Rectal smooth muscle tissue (tissue), 1 donor: ENCODE data around the gene COQ2.
"Not testable (repeated sequence)": the region's sequence is repeated elsewhere in the genome, so short reads cannot be mapped to it uniquely, and the experiment has no call there.

ENCODE experiments used
- H3K27ac ChIP-seq: one replicate; pipeline ENCODE4 v1.7.0; 2013; ENCODE audit warnings: low read depth, low read length, inconsistent platforms
- H3K27me3 ChIP-seq: one replicate; pipeline ENCODE4 v1.7.0; 2013; ENCODE audit warnings: low read length; ENCODE audit not compliant: control insufficient read depth, insufficient read depth
- H3K36me3 ChIP-seq: one replicate; pipeline ENCODE4 v1.7.0; 2013; ENCODE audit warnings: low read length; ENCODE audit not compliant: control insufficient read depth, insufficient read depth
- H3K4me1 ChIP-seq: one replicate; pipeline ENCODE4 v1.7.0; 2013; ENCODE audit warnings: low read length; ENCODE audit not compliant: control insufficient read depth, insufficient read depth
- H3K4me3 ChIP-seq: one replicate; pipeline ENCODE4 v1.7.0; 2013; ENCODE audit warnings: low read length
- H3K9ac ChIP-seq: one replicate; pipeline ENCODE4 v1.7.0; 2013; ENCODE audit warnings: low read length

COQ2 gene

DNA sequence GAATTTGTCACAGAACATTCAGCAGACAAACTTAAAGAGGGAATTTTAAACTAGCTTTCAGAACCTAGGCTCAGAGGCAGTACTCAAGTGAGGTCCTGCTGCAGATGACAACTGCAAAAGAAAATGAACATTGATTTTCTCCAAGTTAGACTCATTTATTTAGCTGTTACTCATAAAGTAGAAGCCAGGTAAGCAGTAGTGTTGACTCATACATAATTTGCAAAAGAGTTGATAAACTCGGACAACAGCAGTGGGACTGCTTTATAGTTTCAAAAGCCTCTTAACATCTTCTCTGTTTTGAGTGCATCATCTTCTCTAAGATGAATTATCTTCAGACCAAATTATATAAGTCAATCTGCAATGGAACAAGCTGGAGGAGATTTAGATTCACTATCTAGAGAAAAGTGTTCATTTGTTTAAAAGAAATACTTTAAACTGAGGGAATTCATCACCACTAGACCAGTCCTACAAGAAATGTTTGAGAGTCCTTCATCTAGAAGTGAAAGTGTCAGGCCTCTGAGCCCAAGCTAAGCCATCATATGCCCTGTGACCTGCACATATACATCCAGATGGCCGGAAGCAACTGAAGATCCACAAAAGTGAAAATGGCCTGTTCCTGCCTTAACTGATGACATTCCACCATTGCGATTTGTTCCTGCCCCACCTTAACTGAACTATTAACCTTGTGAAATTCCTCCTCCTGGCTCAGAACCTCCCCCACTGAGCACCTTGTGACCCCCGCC, 49.5 kb downstream of the COQ2 start:
- no peak overlapping the region for H3K27ac ChIP-seq
- no peak overlapping the region for H3K4me3 ChIP-seq
- no peak overlapping the region for H3K9ac ChIP-seq
- no peaks in the 10 kb centered on the region for H3K27me3 ChIP-seq
- no peaks in the 10 kb centered on the region for H3K36me3 ChIP-seq
- no peaks in the 10 kb centered on the region for H3K4me1 ChIP-seq

DNA sequence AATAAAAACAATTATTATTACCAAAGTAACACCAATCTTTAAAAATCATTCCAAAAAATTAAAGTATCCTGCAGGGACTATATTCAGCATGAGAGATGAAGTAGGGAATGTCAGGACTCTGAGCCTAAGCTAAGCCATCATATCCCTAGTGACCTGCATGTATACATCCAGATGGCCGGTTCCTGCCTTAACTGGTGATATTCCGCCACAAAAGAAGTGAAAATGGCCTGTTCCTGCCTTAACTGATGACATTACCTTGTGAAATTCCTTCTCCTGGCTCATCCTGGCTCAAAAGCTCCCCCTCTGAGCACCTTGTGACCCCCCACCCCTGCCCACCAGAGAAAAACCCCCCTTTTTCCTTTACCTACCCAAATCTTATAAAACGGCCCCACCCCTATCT, 50.2 kb downstream of the COQ2 start:
- H3K27ac ChIP-seq, H3K36me3 ChIP-seq, H3K9ac ChIP-seq, H3K27me3 ChIP-seq, H3K4me1 ChIP-seq, H3K4me3 ChIP-seq: not testable (repeated sequence)

DNA sequence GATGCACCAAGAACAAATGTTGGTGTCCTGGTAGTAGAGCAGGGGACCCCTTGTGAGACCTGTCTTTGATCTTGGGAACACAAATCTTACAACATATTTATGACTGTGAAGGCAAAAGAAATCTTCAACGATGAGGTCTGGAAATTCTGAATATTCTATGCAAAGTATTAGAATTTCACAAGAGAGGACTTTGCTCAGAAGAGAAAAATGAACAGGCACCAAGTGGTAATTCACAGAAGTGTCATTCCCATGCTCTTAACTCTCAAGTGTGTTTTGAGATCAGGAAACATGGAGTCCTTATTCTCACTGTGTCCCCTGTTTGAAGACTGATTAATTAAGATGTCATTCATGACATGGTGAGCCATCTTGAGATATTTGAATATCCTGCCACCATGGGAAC, 52.5 kb downstream of the COQ2 start:
- Histone ChIP-seq H3K4me3 (no peak overlapping the region), H3K4me1 (no peaks in the 10 kb centered on the region), H3K27ac (no peak overlapping the region), H3K27me3 (no peaks in the 10 kb centered on the region), H3K36me3 (no peaks in the 10 kb centered on the region), H3K9ac (no peak overlapping the region)

DNA sequence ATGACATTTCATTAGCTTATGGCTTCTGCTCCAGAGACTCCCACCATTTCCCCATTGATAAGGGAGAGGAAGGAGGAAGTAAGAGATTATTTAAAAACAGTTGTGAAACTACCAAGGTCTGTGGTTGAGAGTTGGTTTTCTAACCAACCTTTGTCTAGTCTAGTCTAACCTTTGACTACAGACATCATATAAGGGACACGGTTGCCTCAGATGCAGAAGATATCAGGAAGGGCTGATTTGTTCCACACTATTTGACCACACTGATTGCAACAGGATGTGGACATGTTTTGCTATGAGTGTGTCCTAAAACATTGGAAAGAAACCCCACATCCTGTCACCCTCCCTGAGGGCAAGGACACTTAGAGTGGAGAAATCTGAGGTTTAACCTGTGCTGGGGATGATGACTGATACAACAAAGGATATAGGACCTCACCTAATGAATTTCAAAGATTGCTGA, 53.0 kb downstream of the COQ2 start:
- H3K27me3 ChIP-seq = no peaks in the 10 kb centered on the region
- H3K4me3 ChIP-seq = no peak overlapping the region
- H3K27ac ChIP-seq = no peak overlapping the region
- no peaks in the 10 kb centered on the region for H3K4me1 ChIP-seq
- no peaks in the 10 kb centered on the region for H3K36me3 ChIP-seq
- no peak overlapping the region for H3K9ac ChIP-seq

DNA sequence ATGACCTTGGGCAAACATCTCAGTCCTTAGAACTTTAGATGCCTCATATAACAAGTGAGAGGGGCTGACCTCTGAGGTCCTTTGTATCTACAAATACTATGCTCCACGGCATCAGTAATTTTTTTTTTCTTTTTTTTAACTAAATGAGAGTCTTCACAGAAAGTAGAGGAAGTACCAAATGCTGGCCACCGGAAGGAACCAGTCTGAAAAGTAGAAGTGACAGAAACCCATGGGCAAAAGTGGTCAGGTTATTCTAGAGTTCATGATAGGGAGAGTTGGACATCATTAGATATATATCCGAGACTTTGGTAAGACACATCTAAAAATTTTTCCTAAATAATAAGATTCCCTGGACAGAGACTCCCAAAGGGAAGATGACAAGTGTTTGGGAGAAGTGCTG, 53.7 kb downstream of the COQ2 start:
- H3K4me3 ChIP-seq = no peak overlapping the region
- no peaks in the 10 kb centered on the region for H3K4me1 ChIP-seq
- H3K27me3 ChIP-seq = no peaks in the 10 kb centered on the region
- no peak overlapping the region for H3K27ac ChIP-seq
- no peak overlapping the region for H3K9ac ChIP-seq
- H3K36me3 ChIP-seq = no peaks in the 10 kb centered on the region

DNA sequence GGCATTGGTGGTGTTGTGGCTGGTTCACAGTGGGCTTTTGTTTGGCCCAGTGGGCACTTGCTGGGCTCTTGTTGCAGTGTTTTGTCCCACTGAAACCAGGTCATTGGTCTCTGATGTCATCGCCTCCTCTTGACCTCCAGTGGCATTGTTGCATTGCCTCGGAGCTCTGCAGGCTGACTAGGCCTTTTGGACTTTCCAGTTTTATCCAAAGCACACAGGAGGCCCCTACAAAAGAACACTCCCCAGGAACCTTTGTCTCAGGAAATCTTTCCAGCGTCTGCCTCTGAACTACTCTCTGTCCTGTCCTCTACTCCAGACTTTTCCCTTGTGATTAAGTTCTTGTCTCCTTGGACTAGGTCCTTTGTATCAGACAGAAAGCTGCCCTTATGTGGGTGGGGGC, 54.8 kb downstream of the COQ2 start:
- H3K27me3 ChIP-seq = no peaks in the 10 kb centered on the region
- no peak overlapping the region for H3K4me3 ChIP-seq
- no peak overlapping the region for H3K9ac ChIP-seq
- no peaks in the 10 kb centered on the region for H3K36me3 ChIP-seq
- no peak overlapping the region for H3K27ac ChIP-seq
- H3K4me1 ChIP-seq = no peaks in the 10 kb centered on the region

DNA sequence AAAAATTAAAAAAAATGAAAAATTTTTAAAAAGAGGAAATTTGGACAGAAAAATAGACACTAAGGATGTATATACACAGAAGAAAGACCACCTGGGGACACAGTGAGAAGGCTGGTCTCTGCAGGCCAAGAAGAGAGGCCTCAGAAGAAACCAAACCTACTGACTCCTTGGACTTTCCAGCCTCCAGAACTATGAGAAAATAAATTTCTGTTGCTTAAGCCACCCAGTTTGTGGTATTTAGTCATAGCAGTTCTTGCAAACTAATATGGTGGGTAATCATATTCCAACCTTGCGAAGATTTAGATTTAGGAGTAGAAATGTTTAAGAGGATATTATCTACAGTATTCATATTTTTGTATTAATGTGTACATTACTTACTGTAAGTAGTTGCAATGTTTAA, 56.4 kb downstream of the COQ2 start:
- no peaks in the 10 kb centered on the region for H3K36me3 ChIP-seq

DNA sequence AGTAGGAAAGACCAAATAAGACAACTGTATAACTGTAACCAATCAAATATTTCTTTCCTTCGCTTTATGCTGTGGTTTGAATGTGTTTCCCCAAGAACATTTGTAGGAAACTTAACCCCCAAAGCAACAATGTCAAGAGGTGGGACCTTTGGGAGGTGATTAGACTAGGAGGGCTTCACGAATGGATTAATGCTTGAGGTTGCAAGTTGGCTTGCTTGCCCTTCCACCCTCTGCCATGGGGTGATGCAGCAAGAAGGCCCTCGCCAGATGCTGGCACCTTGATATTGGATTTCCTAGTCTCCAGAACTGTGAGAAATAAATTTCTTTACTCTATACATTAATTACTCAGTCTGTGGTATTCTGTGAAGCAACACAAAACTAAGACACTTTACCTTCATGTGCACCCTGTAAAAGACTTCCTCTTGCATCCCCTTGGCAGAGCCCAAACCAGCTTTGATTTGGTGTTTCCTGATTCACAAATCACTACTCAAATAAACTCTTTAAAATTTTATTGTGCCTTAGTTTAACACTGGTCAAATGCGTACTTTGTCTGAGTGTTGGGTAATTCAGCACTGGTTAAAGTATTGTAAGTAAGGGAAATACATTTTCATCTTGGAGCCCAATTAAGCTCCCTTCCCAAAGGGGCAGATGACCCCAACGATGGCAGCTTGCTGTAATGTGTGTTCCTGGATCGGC, 59.9 kb downstream of the COQ2 start:
- Histone ChIP-seq H3K4me3 (no peak overlapping the region), H3K4me1 (no peaks in the 10 kb centered on the region), H3K9ac (no peak overlapping the region), H3K27me3 (no peaks in the 10 kb centered on the region), H3K36me3 (no peaks in the 10 kb centered on the region), H3K27ac (no peak overlapping the region)

More for the DNA sequence above, 56.4 kb downstream of the COQ2 start:
- H3K4me3 ChIP-seq = no peak overlapping the region
- H3K27ac ChIP-seq = no peak overlapping the region
- H3K4me1 ChIP-seq = no peaks in the 10 kb centered on the region
- H3K27me3 ChIP-seq = no peaks in the 10 kb centered on the region
- H3K9ac ChIP-seq = no peak overlapping the region

DNA sequence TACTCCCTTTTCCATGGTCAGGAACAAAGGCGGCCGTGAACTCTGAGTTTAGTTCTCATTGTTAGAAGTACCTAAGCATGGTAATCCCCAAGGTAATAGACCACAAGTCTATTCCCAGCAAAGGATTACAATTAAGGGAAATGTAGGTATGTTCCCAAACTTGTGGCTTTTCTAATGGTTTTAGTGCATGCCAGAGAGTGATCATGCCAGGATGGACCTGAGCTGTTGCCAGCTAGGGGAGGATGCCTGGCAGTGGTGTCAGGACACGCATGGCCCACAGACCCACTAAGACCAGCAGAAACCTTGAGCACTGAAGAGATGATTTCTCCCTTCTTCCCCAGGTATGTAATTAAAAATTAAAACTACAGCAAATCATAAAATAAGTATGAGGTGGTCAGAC, 60.8 kb downstream of the COQ2 start:
- no peaks in the 10 kb centered on the region for H3K4me1 ChIP-seq
- no peaks in the 10 kb centered on the region for H3K27me3 ChIP-seq
- H3K36me3 ChIP-seq = no peaks in the 10 kb centered on the region
- H3K4me3 ChIP-seq = no peak overlapping the region
- no peak overlapping the region for H3K9ac ChIP-seq
- no peak overlapping the region for H3K27ac ChIP-seq

DNA sequence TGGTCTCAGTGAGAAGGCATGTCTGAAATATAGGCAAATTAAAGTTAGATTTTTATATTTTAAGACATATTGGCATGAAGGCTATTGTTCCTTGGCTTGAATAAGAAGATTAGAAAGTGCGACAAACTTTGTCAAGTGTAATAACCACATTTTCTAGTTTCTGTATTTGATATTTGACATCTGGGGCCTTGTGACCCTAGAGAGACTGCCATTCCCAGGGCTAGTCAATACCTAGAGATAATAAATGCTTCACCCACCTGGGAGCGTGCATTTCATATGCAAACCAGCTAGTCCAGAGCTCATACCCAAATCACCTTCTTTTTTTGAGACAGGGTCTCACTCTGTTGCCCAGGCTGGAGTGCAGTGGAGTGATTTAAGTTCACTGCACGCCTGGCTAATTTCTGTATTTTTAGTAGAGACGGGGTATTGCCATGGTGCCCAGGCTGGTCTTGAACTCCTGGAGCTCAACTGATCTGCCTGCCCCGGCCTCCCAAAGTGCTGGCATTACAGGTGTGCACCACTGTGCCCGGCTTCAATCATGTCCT, 62.6 kb downstream of the COQ2 start:
- no peak overlapping the region for H3K4me3 ChIP-seq
- no peak overlapping the region for H3K27ac ChIP-seq
- no peaks in the 10 kb centered on the region for H3K36me3 ChIP-seq
- no peak overlapping the region for H3K9ac ChIP-seq
- no peaks in the 10 kb centered on the region for H3K27me3 ChIP-seq
- no peaks in the 10 kb centered on the region for H3K4me1 ChIP-seq

DNA sequence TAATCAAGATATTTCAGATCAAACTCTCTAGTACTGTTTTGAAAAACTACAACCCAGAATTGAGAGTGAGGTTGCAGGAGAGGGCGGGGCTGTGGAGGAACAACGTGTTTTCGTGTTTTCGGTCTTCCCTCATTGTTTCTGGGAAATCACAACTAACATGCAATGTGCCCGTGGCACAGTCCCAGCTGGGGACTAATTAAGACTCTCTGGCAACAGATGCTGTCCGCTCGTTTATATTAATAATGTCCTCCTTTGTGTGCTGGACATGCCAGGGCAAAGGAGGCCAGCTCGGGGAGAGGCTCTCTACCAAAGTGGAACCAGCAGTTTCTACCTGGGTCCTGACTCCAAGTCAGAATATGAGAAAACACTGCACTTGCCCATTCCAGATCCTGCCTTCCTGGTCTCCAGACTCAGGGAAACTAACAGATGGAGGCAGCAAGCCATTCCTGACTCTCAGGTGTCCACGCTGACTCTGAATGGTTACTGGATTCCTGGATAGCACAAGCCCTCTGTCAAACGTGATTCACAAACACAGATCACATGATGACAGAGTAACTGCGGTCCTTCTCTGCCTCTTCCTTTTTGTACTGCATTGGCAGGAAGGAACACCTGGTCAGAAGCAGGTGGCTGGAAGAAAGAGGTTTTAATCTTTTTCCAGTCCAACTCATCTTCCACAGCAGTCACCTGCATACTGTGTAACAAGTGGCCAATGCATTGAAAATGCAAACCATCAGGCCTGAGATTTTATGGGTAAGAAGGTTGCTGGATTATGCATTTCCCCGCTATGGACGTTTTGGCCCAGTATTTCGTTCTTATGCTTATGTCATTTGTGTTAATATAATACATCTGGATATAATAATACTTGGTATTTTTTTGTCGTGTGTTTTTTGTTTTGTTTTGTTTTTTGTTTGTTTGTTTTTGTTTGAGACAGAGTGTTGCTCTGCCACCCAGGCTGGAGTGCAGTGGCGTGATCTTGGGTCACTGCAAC, 65.0 kb downstream of the COQ2 start:
- Histone ChIP-seq H3K4me1 (no peaks in the 10 kb centered on the region), H3K4me3 (no peak overlapping the region), H3K9ac (no peak overlapping the region), H3K27ac (no peak overlapping the region), H3K36me3 (no peaks in the 10 kb centered on the region), H3K27me3 (no peaks in the 10 kb centered on the region)
